Hepatocyte (in vitro differentiated cells): Measurements from ENCODE around the gene NXPH1. TPM values are rescaled to one million over a fixed set of nuclear protein-coding genes. Genes with fewer than 3 reads are reported as not detected.

ENCODE experiments used
- DNase-seq: peaks from one replicate; pipeline ENCODE4 v3.0.0-alpha.2; 2016; ENCODE audit warnings: low spot score
- H2AFZ ChIP-seq: fragments of 200-600 bp; sonication (generic); 2 replicates; pipeline ENCODE4 v1.6.0; 2016; ENCODE audit warnings: antibody characterized with exemption, mild to moderate bottlenecking
- H3K27ac ChIP-seq: fragments of 200-600 bp; sonication (generic); 2 replicates; pipeline ENCODE4 v1.5.1; 2016; ENCODE audit warnings: mild to moderate bottlenecking
- H3K27me3 ChIP-seq: fragments of 200-600 bp; sonication (generic); 2 replicates; pipeline ENCODE4 v1.6.1; 2016
- H3K36me3 ChIP-seq: fragments of 200-600 bp; sonication (generic); replicated peaks from 2 replicates; pipeline ENCODE4 v1.5.1; 2016; ENCODE audit warnings: low read depth; ENCODE audit not compliant: insufficient read depth
- H3K4me1 ChIP-seq: fragments of 200-600 bp; sonication (generic); 2 replicates; pipeline ENCODE4 v1.5.1; 2016; ENCODE audit warnings: mild to moderate bottlenecking, moderate library complexity; ENCODE audit not compliant: insufficient read depth
- H3K4me2 ChIP-seq: fragments of 200-600 bp; sonication (generic); 2 replicates; pipeline ENCODE4 v1.6.0; 2016
- H3K4me3 ChIP-seq: fragments of 200-600 bp; sonication (generic); 2 replicates; pipeline ENCODE4 v1.5.1; 2016; ENCODE audit warnings: mild to moderate bottlenecking
- H3K79me2 ChIP-seq: fragments of 200-600 bp; sonication (generic); 2 replicates; pipeline ENCODE4 v1.6.0; 2017; ENCODE audit warnings: mild to moderate bottlenecking
- H3K9me2 ChIP-seq: fragments of 200-600 bp; sonication (generic); replicated peaks from 2 replicates; pipeline ENCODE4 v1.6.0; 2017; ENCODE audit warnings: mild to moderate bottlenecking; ENCODE audit not compliant: insufficient read depth
- H3K9me3 ChIP-seq: fragments of 200-600 bp; sonication (generic); 2 replicates; pipeline ENCODE4 v1.5.1; 2016; ENCODE audit warnings: low read depth, mild to moderate bottlenecking
- H4K20me1 ChIP-seq: fragments of 200-600 bp; sonication (generic); 2 replicates; pipeline ENCODE4 v1.6.0; 2016; ENCODE audit warnings: mild to moderate bottlenecking; ENCODE audit not compliant: insufficient read depth, poor library complexity, severe bottlenecking
- EZH2 ChIP-seq: fragments of 200-600 bp; sonication (generic); IDR thresholded peaks from 2 replicates; pipeline ENCODE4 v1.6.1; 2016; ENCODE audit warnings: antibody characterized with exemption, mild to moderate bottlenecking, borderline replicate concordance
- EZH2phosphoT487 ChIP-seq: fragments of 200-600 bp; sonication (generic); IDR thresholded peaks from one replicate; pipeline ENCODE4 v1.6.1; 2018; ENCODE audit warnings: antibody characterized with exemption, mild to moderate bottlenecking, low read depth, moderate library complexity; ENCODE audit not compliant: unreplicated experiment, severe bottlenecking
- WGBS: methylation state at CpG from one replicate; pipeline ENCODE4 v1.1.6; 2016; ENCODE audit warnings: low lambda C conversion rate; ENCODE audit errors: missing lambda C conversion rate; 5-methylcytosine and 5-hydroxymethylcytosine counted together
- polyA plus RNA-seq: library from polyadenylated mRNA; unstranded; fragments of >200 nt; fragmentation: Nextera tagmentation; extraction: Ambion mirVana; gene quantifications from 2 replicates; pipeline ENCODE4 v1.2.1, GENCODE V29; 2016
- total RNA-seq: library from RNA; depleted of rRNA; stranded (reverse); fragments of >200 nt; gene quantifications from 2 replicates; pipeline ENCODE4 v1.2.3, GENCODE V29; 2014
- TF ChIP-seq, protein P1 (sequence below): fragments of 200-600 bp; sonication (generic); IDR thresholded peaks from 2 replicates; pipeline ENCODE4 v1.5.1; 2016; ENCODE audit warnings: antibody characterized with exemption, mild to moderate bottlenecking; ENCODE audit not compliant: poor library complexity

NXPH1 gene
- total and polyA plus RNA-seq, 2 experiments from 2014 or later = not detected

DNA sequence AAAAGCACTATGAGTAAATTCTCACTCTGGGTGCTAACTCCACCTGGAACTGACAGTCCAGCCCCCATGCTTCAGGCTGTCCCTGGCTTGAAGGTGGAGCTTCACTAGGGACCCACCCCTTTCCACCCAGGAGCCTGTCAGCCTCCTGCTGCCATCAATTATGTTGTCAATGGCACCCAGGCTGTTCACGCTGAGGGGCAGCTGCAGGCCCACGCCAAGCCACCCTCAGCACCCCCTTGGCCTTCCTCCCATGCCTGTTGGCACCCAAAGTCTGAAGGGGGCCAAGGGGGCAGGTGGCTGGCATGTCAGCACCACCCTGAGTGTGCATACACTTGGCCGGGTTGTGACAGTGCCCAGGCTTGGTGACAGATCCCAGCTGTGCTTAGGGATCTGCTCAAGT, 149.3 kb downstream of the NXPH1 start:
- 82% methylated on average over 3 of the region's 3 CpGs for WGBS
- no peak overlapping the region for H3K27ac ChIP-seq
- H3K4me1 ChIP-seq = no peaks in the 10 kb centered on the region
- no peak overlapping the region for H2AFZ ChIP-seq
- no peak overlapping the region for H3K4me2 ChIP-seq
- no peak for DNase-seq
- TF ChIP-seq, protein P1, sequence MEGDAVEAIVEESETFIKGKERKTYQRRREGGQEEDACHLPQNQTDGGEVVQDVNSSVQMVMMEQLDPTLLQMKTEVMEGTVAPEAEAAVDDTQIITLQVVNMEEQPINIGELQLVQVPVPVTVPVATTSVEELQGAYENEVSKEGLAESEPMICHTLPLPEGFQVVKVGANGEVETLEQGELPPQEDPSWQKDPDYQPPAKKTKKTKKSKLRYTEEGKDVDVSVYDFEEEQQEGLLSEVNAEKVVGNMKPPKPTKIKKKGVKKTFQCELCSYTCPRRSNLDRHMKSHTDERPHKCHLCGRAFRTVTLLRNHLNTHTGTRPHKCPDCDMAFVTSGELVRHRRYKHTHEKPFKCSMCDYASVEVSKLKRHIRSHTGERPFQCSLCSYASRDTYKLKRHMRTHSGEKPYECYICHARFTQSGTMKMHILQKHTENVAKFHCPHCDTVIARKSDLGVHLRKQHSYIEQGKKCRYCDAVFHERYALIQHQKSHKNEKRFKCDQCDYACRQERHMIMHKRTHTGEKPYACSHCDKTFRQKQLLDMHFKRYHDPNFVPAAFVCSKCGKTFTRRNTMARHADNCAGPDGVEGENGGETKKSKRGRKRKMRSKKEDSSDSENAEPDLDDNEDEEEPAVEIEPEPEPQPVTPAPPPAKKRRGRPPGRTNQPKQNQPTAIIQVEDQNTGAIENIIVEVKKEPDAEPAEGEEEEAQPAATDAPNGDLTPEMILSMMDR = no peak
- TF ChIP-seq EZH2 (no peak), EZH2phosphoT487 (no peak)
- no peaks in the 10 kb centered on the region for H3K27me3 ChIP-seq
- no peaks in the 10 kb centered on the region for H3K9me2 ChIP-seq
- H3K79me2 ChIP-seq = no peaks in the 10 kb centered on the region
- no peaks in the 10 kb centered on the region for H3K36me3 ChIP-seq
- H4K20me1 ChIP-seq = no peaks in the 10 kb centered on the region
- H3K4me3 ChIP-seq = no peak overlapping the region
- no peaks in the 10 kb centered on the region for H3K9me3 ChIP-seq

DNA sequence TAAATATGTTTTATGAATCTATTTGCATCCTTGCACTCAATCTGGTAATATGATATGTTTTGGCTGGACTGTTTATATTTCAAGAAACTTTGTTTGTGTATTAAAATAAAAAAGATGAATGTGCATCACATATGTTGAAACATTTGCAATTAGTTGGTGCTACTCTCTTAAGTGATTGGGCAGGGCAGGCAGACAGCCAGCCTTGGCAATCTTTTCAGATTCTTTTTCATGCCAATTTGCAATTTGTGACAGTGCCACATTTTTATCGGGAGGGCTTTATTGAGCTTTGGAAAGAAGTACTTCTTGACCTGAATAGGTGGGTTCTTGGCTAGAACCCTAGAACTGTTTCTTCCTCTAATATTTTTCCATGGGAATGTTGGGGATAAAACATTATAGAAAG, 152.2 kb downstream of the NXPH1 start:
- H2AFZ ChIP-seq = no peak overlapping the region
- H4K20me1 ChIP-seq = no peaks in the 10 kb centered on the region
- no peaks in the 10 kb centered on the region for H3K4me1 ChIP-seq
- no peaks in the 10 kb centered on the region for H3K27me3 ChIP-seq
- DNase-seq = no peak
- H3K4me3 ChIP-seq = no peak overlapping the region
- no peaks in the 10 kb centered on the region for H3K9me2 ChIP-seq
- H3K79me2 ChIP-seq = no peaks in the 10 kb centered on the region
- H3K4me2 ChIP-seq = no peak overlapping the region
- 73% methylated on average over 1 of the region's 1 CpG for WGBS
- H3K36me3 ChIP-seq = no peaks in the 10 kb centered on the region
- H3K27ac ChIP-seq = no peak overlapping the region
- TF ChIP-seq EZH2phosphoT487 = no peak
- TF ChIP-seq, protein P1 = no peak
- no peak for TF ChIP-seq EZH2
- no peaks in the 10 kb centered on the region for H3K9me3 ChIP-seq

DNA sequence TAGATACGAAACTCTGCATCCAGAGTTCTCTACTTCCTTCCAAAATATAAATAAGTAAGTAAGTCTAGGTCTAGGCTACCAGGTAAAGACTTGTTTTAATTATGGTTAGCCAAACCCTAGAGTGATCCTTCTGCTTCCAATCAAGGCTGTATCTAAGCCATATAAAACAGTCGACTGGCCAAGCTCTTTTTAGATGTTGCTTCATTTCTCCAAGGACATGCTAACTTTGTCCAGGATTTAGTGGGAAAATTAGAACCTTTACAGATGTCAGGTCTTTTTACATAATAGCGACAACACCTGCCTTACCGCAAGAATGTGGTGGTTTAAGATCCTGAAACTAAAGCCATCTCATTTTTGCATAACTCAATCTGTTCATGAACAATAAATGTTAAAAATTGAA, 156.8 kb downstream of the NXPH1 start:
- 87% methylated on average over 4 of the region's 4 CpGs for WGBS
- DNase-seq = no peak
- no peaks in the 10 kb centered on the region for H3K36me3 ChIP-seq
- peaks cover 6% of the 10 kb centered on the region for H3K4me1 ChIP-seq
- no peaks in the 10 kb centered on the region for H3K27me3 ChIP-seq
- H3K4me2 ChIP-seq = no peak overlapping the region
- TF ChIP-seq EZH2 (no peak), EZH2phosphoT487 (no peak)
- TF ChIP-seq, protein P1 = no peak
- H4K20me1 ChIP-seq = no peaks in the 10 kb centered on the region
- no peaks in the 10 kb centered on the region for H3K79me2 ChIP-seq
- no peak overlapping the region for H3K4me3 ChIP-seq
- no peaks in the 10 kb centered on the region for H3K9me2 ChIP-seq
- H3K9me3 ChIP-seq = no peaks in the 10 kb centered on the region
- H3K27ac ChIP-seq = no peak overlapping the region
- no peak overlapping the region for H2AFZ ChIP-seq

DNA sequence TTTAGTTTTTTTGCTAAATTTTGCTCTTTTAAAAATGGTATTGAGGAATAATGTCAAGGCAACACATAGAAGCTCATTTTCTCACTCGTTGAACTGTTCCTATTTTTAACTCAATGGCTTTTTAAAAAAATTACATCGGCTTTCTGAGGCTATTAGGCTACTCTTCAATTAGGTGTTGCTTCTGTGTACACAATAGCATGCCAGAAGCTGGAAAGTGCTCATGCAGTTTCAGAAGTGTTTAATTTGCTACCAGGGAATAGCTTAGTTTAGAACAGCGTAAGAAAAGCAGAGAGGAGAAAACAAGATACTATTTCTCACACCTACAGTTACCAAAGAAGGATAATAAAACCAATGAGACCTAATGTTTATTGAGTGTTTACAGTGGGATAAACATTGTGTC, 157.4 kb downstream of the NXPH1 start:
- Histone ChIP-seq H3K9me2 (no peaks in the 10 kb centered on the region), H3K79me2 (no peaks in the 10 kb centered on the region), H4K20me1 (no peaks in the 10 kb centered on the region), H3K27ac (no peak overlapping the region), H3K36me3 (no peaks in the 10 kb centered on the region), H3K4me3 (no peak overlapping the region), H3K4me2 (no peak overlapping the region), H2AFZ (no peak overlapping the region), H3K27me3 (no peaks in the 10 kb centered on the region), H3K4me1 (peaks cover 6% of the 10 kb centered on the region), H3K9me3 (no peaks in the 10 kb centered on the region)
- TF ChIP-seq, protein P1 = no peak
- TF ChIP-seq EZH2 = no peak
- TF ChIP-seq EZH2phosphoT487 = no peak
- DNase-seq = no peak
- WGBS = 50% methylated on average over 3 of the region's 3 CpGs
